AG04450 (cell line): Measurements from ENCODE around the gene TRIM44. TPM values are rescaled to one million over a fixed set of nuclear protein-coding genes. Genes with fewer than 3 reads are reported as not detected.

Experiments used
- CTCF ChIA-PET: fragments of 300-600, 350-600 bp; formaldehyde crosslinking; extraction: SDS; loops from one replicate; lab custom pipeline; 2022; ENCODE audit warnings: antibody characterized with exemption, inconsistent platforms; lab: Charles Lee
- POLR2A ChIA-PET: fragments of 350-600 bp; formaldehyde crosslinking; extraction: SDS; loops from one replicate; lab custom pipeline; 2021; ENCODE audit warnings: antibody characterized with exemption, inconsistent platforms; lab: Yijun Ruan, JAX
- DNase-seq: peaks from one replicate; pipeline ENCODE4 v3.0.0-alpha.2; 2011; ENCODE audit warnings: low read depth, low spot score
- H3K27ac ChIP-seq: one replicate; pipeline ENCODE4 v1.5.1; 2012; ENCODE audit warnings: low read depth, low read length, control low read depth
- H3K27me3 ChIP-seq: one replicate; pipeline ENCODE4 v1.6.0; 2012; ENCODE audit warnings: low read length; ENCODE audit not compliant: control insufficient read depth, insufficient read depth
- H3K4me3 ChIP-seq: 2 replicates; pipeline ENCODE4 v1.5.1; 2011; ENCODE audit warnings: mild to moderate bottlenecking, low read depth, low read length, control low read depth
- H3K9me3 ChIP-seq: 2 replicates; pipeline ENCODE4 v1.5.1; 2012; ENCODE audit warnings: low read length; ENCODE audit not compliant: control insufficient read depth, insufficient read depth
- CTCF ChIP-seq: IDR thresholded peaks from 2 replicates; pipeline ENCODE4 v1.5.1; 2011; ENCODE audit warnings: low read depth, low read length, control low read depth, inconsistent platforms
- polyA plus RNA-seq: library from polyadenylated mRNA; depleted of rRNA; stranded (reverse); fragments of >200 nt; gene quantifications from 2 replicates; pipeline ENCODE4 v1.2.3, GENCODE V29; 2011

TRIM44 gene
- polyA plus RNA-seq, 1 experiment = 70.7 TPM

DNA sequence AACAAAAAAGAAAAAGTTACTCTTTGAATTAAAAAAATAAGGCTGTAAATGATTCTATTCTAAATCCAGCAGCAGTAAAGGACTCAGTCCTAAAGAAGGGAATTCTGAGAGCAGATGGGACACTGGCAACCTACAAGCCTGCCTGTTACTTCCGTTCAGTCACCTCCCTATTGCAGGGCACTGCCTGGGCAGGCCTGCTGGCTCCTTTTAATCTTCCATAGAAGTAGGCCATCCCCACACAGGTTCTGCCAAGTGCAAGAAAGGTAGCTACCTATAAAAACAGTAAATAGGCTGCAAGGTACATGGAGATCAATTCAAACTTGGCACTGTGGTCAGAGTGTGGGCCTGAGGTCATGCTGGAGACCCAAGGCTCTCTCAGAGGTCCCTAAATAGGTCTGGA is 136.4 kb downstream of the TRIM44 start:
- Histone ChIP-seq H3K4me3 (no peak overlapping the region), H3K27ac (no peak overlapping the region), H3K9me3 (no peaks in the 10 kb centered on the region), H3K27me3 (no peaks in the 10 kb centered on the region)
- ChIA-PET CTCF (interaction anchor here (9.3 kb wide), 1 partner anchor 24 kb away, joined by 104 read pairs; no protein-coding TSS in a partner anchor), POLR2A (no interaction called here)
- DNase-seq = no peak
- TF ChIP-seq CTCF = no peak

DNA sequence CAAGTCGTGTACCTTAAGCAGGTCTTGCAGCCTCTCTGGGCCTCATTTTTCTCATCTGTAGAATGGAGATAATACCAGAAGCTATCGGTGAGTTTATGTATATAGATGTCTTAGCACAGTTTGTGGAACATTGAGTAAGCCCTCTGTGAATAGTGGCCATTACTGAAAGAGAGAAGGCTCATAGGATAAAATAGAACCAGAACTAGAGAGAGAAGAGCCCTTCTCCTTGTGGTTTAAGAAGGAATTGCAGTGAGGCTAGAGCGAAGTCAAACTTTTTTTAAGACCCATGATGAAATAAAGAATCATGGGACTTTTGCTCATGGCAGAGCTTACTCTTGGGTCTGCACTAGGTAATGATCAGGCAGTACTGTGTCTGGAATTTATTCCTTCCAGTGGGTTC is 137.1 kb downstream of the TRIM44 start:
- CTCF ChIA-PET = interaction anchor here (9.3 kb wide), 1 partner anchor 23 kb away, joined by 104 read pairs; no protein-coding TSS in a partner anchor
- no peak for TF ChIP-seq CTCF
- POLR2A ChIA-PET = no interaction called here

GRCh38 chr11:35800970-35801953 is 138.7 kb downstream of the TRIM44 start:
- no peaks in the 10 kb centered on the region for H3K9me3 ChIP-seq
- no peak for DNase-seq
- ChIA-PET CTCF (interaction anchor here (9.3 kb wide), 1 partner anchor 21 kb away, joined by 104 read pairs; no protein-coding TSS in a partner anchor), POLR2A (no interaction called here)
- H3K27ac ChIP-seq = no peak overlapping the region
- H3K27me3 ChIP-seq = no peaks in the 10 kb centered on the region
- H3K4me3 ChIP-seq = no peak overlapping the region
- TF ChIP-seq CTCF = no peak

More for the DNA sequence above, 137.1 kb downstream of the TRIM44 start:
- H3K9me3 ChIP-seq = no peaks in the 10 kb centered on the region
- no peaks in the 10 kb centered on the region for H3K27me3 ChIP-seq
- DNase-seq = no peak
- H3K27ac ChIP-seq = no peak overlapping the region
- no peak overlapping the region for H3K4me3 ChIP-seq

DNA sequence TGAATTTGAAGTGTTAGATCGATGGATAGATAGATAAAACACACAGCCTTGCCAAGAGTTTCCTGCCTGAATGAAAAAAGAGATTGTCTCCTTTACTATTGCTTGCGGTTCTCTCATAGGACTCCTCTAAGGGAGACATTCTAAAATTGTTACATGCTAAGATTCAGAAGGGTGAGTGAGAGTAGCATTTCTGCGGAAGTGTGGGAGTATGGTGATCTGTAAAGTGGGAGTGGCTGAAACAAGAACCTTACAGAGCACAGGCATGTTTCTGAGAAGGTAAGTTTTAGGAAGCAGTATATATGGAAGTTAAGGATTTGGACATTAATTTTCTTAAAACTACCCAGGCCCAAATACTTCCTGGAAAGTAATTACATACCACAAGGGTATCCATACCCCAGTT is 139.6 kb downstream of the TRIM44 start:
- TF ChIP-seq CTCF = no peak
- POLR2A ChIA-PET = no interaction called here
- H3K4me3 ChIP-seq = no peak overlapping the region
- no peaks in the 10 kb centered on the region for H3K9me3 ChIP-seq
- H3K27ac ChIP-seq = no peak overlapping the region
- CTCF ChIA-PET = interaction anchor here (9.3 kb wide), 1 partner anchor 20 kb away, joined by 104 read pairs; no protein-coding TSS in a partner anchor
- DNase-seq = no peak
- no peaks in the 10 kb centered on the region for H3K27me3 ChIP-seq

- POLR2A ChIA-PET = no interaction called here
- no peak for TF ChIP-seq CTCF
Measured at GRCh38 chr11:35802672-35803071, 140.1 kb downstream of the TRIM44 start.

More at GRCh38 chr11:35802672-35803071, 140.1 kb downstream of the TRIM44 start:
- Histone ChIP-seq H3K27me3 (no peaks in the 10 kb centered on the region), H3K9me3 (no peaks in the 10 kb centered on the region), H3K27ac (no peak overlapping the region), H3K4me3 (no peak overlapping the region)
- no peak for DNase-seq
- CTCF ChIA-PET = interaction anchor here (1.4 kb wide), 1 partner anchor 456 kb away, joined by 4 read pairs; no protein-coding TSS in a partner anchor
